ENCODE measurements around the gene EMD.

Gene EMD

GRCh38 chrX:154358829-154359228 is 20.3 kb upstream of the EMD start:
- Histone ChIP-seq H3K9me3 (ENCODE audit: insufficient read depth, low read depth, low read length) (no peaks in the 10 kb centered on the region), H4K8ac (ENCODE audit: low read depth, low read length) (no peak overlapping the region)
- WGBS (ENCODE audit: extremely low coverage, insufficient coverage, insufficient read length) = no CpG with 5 or more reads among the region's 6 CpGs

GRCh38 chrX:154359362-154360154 is 19.5 kb upstream of the EMD start:
- no peak overlapping the region for H3K14ac ChIP-seq (ENCODE audit: low read length)
- peaks cover 96% of the 10 kb centered on the region in 2 experiments for H3K36me3 ChIP-seq (ENCODE audit: control insufficient read depth in 1 of 2, insufficient read depth in 2 of 2, low read length in 2 of 2)
- H3K4me3 ChIP-seq (ENCODE audit: low read depth, low read length) = no peak overlapping the region
- WGBS (ENCODE audit: extremely low coverage, insufficient coverage, insufficient read length) = no CpG with 5 or more reads among the region's 41 CpGs
- H3K4ac ChIP-seq (ENCODE audit: low read depth, low read length) = no peak overlapping the region
- H2BK12ac ChIP-seq (ENCODE audit: low read length) = no peak overlapping the region
- H4K8ac ChIP-seq (ENCODE audit: low read depth, low read length) = no peak overlapping the region
- no peak overlapping the region for H2AFZ ChIP-seq (ENCODE audit: insufficient read depth, low read length, poor library complexity)
- H3K23ac ChIP-seq (ENCODE audit: low read length) = no peak overlapping the region
- H2AK5ac ChIP-seq (ENCODE audit: low read length) = no peak overlapping the region
- H3K4me1 ChIP-seq (ENCODE audit: control insufficient read depth in 1 of 2, insufficient read depth in 2 of 2, low read length in 2 of 2) = no peaks in the 10 kb centered on the region
- no peaks in the 10 kb centered on the region for H3K79me2 ChIP-seq (ENCODE audit: control insufficient read depth, insufficient read depth, low read length, poor library complexity)
- H2BK120ac ChIP-seq (ENCODE audit: insufficient read depth, low read length, poor library complexity) = no peak overlapping the region
- no peak overlapping the region for H4K12ac ChIP-seq (ENCODE audit: low read depth, low read length)
- H3K9ac ChIP-seq (ENCODE audit: low read length) = no peak overlapping the region
- H3K9me3 ChIP-seq (ENCODE audit: insufficient read depth, low read depth, low read length) = no peaks in the 10 kb centered on the region
- H3K18ac ChIP-seq (ENCODE audit: low read length) = no peak overlapping the region
- DNase-seq = no peak
- H3K79me1 ChIP-seq (ENCODE audit: low read length) = no peaks in the 10 kb centered on the region
- H3K27me3 ChIP-seq (ENCODE audit: insufficient read depth, low read length) = no peaks in the 10 kb centered on the region
- no peak overlapping the region for H3K4me2 ChIP-seq (ENCODE audit: low read length)
- no peak overlapping the region for H4K91ac ChIP-seq (ENCODE audit: low read depth, low read length)
- no peak overlapping the region for H3K27ac ChIP-seq (ENCODE audit: low read depth, low read length)
- no peak overlapping the region for H2BK5ac ChIP-seq (ENCODE audit: low read depth, low read length, poor library complexity)

More at GRCh38 chrX:154358829-154359228, 20.3 kb upstream of the EMD start:
- Histone ChIP-seq H3K79me2 (ENCODE audit: control insufficient read depth, insufficient read depth, low read length, poor library complexity) (no peaks in the 10 kb centered on the region), H3K4me1 (ENCODE audit: control insufficient read depth in 1 of 2, insufficient read depth in 2 of 2, low read length in 2 of 2) (no peaks in the 10 kb centered on the region), H3K23ac (ENCODE audit: low read length) (no peak overlapping the region), H3K79me1 (ENCODE audit: low read length) (no peaks in the 10 kb centered on the region), H3K27me3 (ENCODE audit: insufficient read depth, low read length) (no peaks in the 10 kb centered on the region), H3K14ac (ENCODE audit: low read length) (no peak overlapping the region), H2BK12ac (ENCODE audit: low read length) (no peak overlapping the region), H3K4ac (ENCODE audit: low read depth, low read length) (no peak overlapping the region), H3K4me3 (ENCODE audit: low read depth, low read length) (no peak overlapping the region), H2BK120ac (ENCODE audit: insufficient read depth, low read length, poor library complexity) (no peak overlapping the region), H3K4me2 (ENCODE audit: low read length) (no peak overlapping the region), H2AK5ac (ENCODE audit: low read length) (no peak overlapping the region), H3K27ac (ENCODE audit: low read depth, low read length) (no peak overlapping the region), H2AFZ (ENCODE audit: insufficient read depth, low read length, poor library complexity) (no peak overlapping the region), H4K12ac (ENCODE audit: low read depth, low read length) (no peak overlapping the region), H3K9ac (ENCODE audit: low read length) (no peak overlapping the region), H3K36me3 (ENCODE audit: control insufficient read depth in 1 of 2, insufficient read depth in 2 of 2, low read length in 2 of 2) (peaks cover 96% of the 10 kb centered on the region in 2 experiments), H3K18ac (ENCODE audit: low read length) (no peak overlapping the region), H2BK5ac (ENCODE audit: low read depth, low read length, poor library complexity) (no peak overlapping the region), H4K91ac (ENCODE audit: low read depth, low read length) (no peak overlapping the region)
- no peak for DNase-seq

- H2BK120ac ChIP-seq (ENCODE audit: insufficient read depth, low read length, poor library complexity) = no peak overlapping the region
- H4K91ac ChIP-seq (ENCODE audit: low read depth, low read length) = no peak overlapping the region
- H3K4me2 ChIP-seq (ENCODE audit: low read length) = no peak overlapping the region
- no peak overlapping the region for H3K9ac ChIP-seq (ENCODE audit: low read length)
- no peak overlapping the region for H2AFZ ChIP-seq (ENCODE audit: insufficient read depth, low read length, poor library complexity)
- H3K27me3 ChIP-seq (ENCODE audit: insufficient read depth, low read length) = no peaks in the 10 kb centered on the region
- H2BK5ac ChIP-seq (ENCODE audit: low read depth, low read length, poor library complexity) = no peak overlapping the region
- no peak overlapping the region for H2BK12ac ChIP-seq (ENCODE audit: low read length)
- no peak overlapping the region for H4K8ac ChIP-seq (ENCODE audit: low read depth, low read length)
- H3K9me3 ChIP-seq (ENCODE audit: insufficient read depth, low read depth, low read length) = no peaks in the 10 kb centered on the region
- DNase-seq = no peak
- H3K4me3 ChIP-seq (ENCODE audit: low read depth, low read length) = no peak overlapping the region
- no peak overlapping the region for H3K14ac ChIP-seq (ENCODE audit: low read length)
- H3K4ac ChIP-seq (ENCODE audit: low read depth, low read length) = no peak overlapping the region
- H3K27ac ChIP-seq (ENCODE audit: low read depth, low read length) = no peak overlapping the region
- no peaks in the 10 kb centered on the region for H3K79me2 ChIP-seq (ENCODE audit: control insufficient read depth, insufficient read depth, low read length, poor library complexity)
- no peak overlapping the region for H3K23ac ChIP-seq (ENCODE audit: low read length)
- no peak overlapping the region for H2AK5ac ChIP-seq (ENCODE audit: low read length)
- no peaks in the 10 kb centered on the region for H3K4me1 ChIP-seq (ENCODE audit: control insufficient read depth in 1 of 2, insufficient read depth in 2 of 2, low read length in 2 of 2)
- H3K79me1 ChIP-seq (ENCODE audit: low read length) = no peaks in the 10 kb centered on the region
- no peak overlapping the region for H3K18ac ChIP-seq (ENCODE audit: low read length)
- no peak overlapping the region for H4K12ac ChIP-seq (ENCODE audit: low read depth, low read length)
- WGBS (ENCODE audit: extremely low coverage, insufficient coverage, insufficient read length) = no CpG with 5 or more reads among the region's 34 CpGs
- H3K36me3 ChIP-seq (ENCODE audit: control insufficient read depth in 1 of 2, insufficient read depth in 2 of 2, low read length in 2 of 2) = peaks cover 96% of the 10 kb centered on the region in 2 experiments
These were observed 18.9 kb upstream of the EMD start for GRCh38 chrX:154360155-154360713.

GRCh38 chrX:154362085-154362742 is 16.9 kb upstream of the EMD start:
- H3K79me1 ChIP-seq (ENCODE audit: low read length) = no peaks in the 10 kb centered on the region
- no peak overlapping the region for H2BK120ac ChIP-seq (ENCODE audit: insufficient read depth, low read length, poor library complexity)
- H3K4me3 ChIP-seq (ENCODE audit: low read depth, low read length) = no peak overlapping the region
- H3K79me2 ChIP-seq (ENCODE audit: control insufficient read depth, insufficient read depth, low read length, poor library complexity) = peaks cover 4% of the 10 kb centered on the region
- DNase-seq = no peak
- no peak overlapping the region for H4K12ac ChIP-seq (ENCODE audit: low read depth, low read length)
- no peak overlapping the region for H4K8ac ChIP-seq (ENCODE audit: low read depth, low read length)
- H3K36me3 ChIP-seq (ENCODE audit: control insufficient read depth in 1 of 2, insufficient read depth in 2 of 2, low read length in 2 of 2) = peaks cover 96% of the 10 kb centered on the region in 2 experiments
- H3K4ac ChIP-seq (ENCODE audit: low read depth, low read length) = peak overlapping the region; percentile 33
- no peak overlapping the region for H2BK5ac ChIP-seq (ENCODE audit: low read depth, low read length, poor library complexity)
- H3K4me1 ChIP-seq (ENCODE audit: control insufficient read depth in 1 of 2, insufficient read depth in 2 of 2, low read length in 2 of 2) = no peaks in the 10 kb centered on the region
- WGBS (ENCODE audit: extremely low coverage, insufficient coverage, insufficient read length) = no CpG with 5 or more reads among the region's 30 CpGs
- H3K4me2 ChIP-seq (ENCODE audit: low read length) = no peak overlapping the region
- H3K9me3 ChIP-seq (ENCODE audit: insufficient read depth, low read depth, low read length) = no peaks in the 10 kb centered on the region
- no peak overlapping the region for H3K23ac ChIP-seq (ENCODE audit: low read length)
- H2AFZ ChIP-seq (ENCODE audit: insufficient read depth, low read length, poor library complexity) = no peak overlapping the region
- H4K91ac ChIP-seq (ENCODE audit: low read depth, low read length) = no peak overlapping the region
- H2BK12ac ChIP-seq (ENCODE audit: low read length) = no peak overlapping the region
- no peak overlapping the region for H3K27ac ChIP-seq (ENCODE audit: low read depth, low read length)
- H3K14ac ChIP-seq (ENCODE audit: low read length) = no peak overlapping the region
- H2AK5ac ChIP-seq (ENCODE audit: low read length) = no peak overlapping the region
- H3K9ac ChIP-seq (ENCODE audit: low read length) = no peak overlapping the region
- H3K18ac ChIP-seq (ENCODE audit: low read length) = no peak overlapping the region
- H3K27me3 ChIP-seq (ENCODE audit: insufficient read depth, low read length) = no peaks in the 10 kb centered on the region

All from trophoblast cell (in vitro differentiated cells and primary cell).